Adrenal gland (tissue), 5 donors: Measurements from ENCODE around the gene UBE2R2.

Source experiments
- POLR2A ChIP-seq, 2 donors: fragments of 450-650 bp; IDR thresholded peaks; one replicate each; pipeline ENCODE4 v1.6.1; 2017; ENCODE audit warnings: antibody characterized with exemption in 2 of 2, mild to moderate bottlenecking in 2 of 2, moderate library complexity in 1 of 2
- TF ChIP-seq, protein P1 (sequence below), 6 experiments: fragments of 450-650 bp in 4 of 6; fragments of 200-600 bp in 2 of 6; sonication (generic) in 1 of 6; IDR thresholded peaks; 1 replicate in 5 of 6; 2 replicates in 1 of 6; pipeline versions ENCODE4 v1.5.1 to v1.8.0; 2016 to 2021; ENCODE audit warnings: antibody characterized with exemption in 6 of 6, mild to moderate bottlenecking in 2 of 6, moderate library complexity in 1 of 6
- donor health status: DM: no; HTN: no; CAD: no.

GRCh38 chr9:33818167-33818846, 1.3 kb downstream of the UBE2R2 start:
- TF ChIP-seq, protein P1, sequence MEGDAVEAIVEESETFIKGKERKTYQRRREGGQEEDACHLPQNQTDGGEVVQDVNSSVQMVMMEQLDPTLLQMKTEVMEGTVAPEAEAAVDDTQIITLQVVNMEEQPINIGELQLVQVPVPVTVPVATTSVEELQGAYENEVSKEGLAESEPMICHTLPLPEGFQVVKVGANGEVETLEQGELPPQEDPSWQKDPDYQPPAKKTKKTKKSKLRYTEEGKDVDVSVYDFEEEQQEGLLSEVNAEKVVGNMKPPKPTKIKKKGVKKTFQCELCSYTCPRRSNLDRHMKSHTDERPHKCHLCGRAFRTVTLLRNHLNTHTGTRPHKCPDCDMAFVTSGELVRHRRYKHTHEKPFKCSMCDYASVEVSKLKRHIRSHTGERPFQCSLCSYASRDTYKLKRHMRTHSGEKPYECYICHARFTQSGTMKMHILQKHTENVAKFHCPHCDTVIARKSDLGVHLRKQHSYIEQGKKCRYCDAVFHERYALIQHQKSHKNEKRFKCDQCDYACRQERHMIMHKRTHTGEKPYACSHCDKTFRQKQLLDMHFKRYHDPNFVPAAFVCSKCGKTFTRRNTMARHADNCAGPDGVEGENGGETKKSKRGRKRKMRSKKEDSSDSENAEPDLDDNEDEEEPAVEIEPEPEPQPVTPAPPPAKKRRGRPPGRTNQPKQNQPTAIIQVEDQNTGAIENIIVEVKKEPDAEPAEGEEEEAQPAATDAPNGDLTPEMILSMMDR (IDR thresholded peaks at IDR 0.05): no peak
- no peak for TF ChIP-seq POLR2A (IDR thresholded peaks at IDR 0.05)
